K562 (cell line): Measurements from ENCODE around the gene MDK. TPM values are rescaled to one million over a fixed set of nuclear protein-coding genes. Genes with fewer than 3 reads are reported as not detected.

ENCODE experiments used
- ATAC-seq: fragments of 200-7000 bp; cut with Tn5 transposase; 3 replicates; pipeline ENCODE4 v1.9.1; 2020; ENCODE audit warnings: moderate library complexity
- BruUV-seq: library from RNA; stranded (reverse); fragments of 400-500 nt; replicated peaks from 2 replicates; lab custom pipeline; 2021; lab: Mats Ljungman, UMichigan
- CTCF ChIA-PET: fragments of 300-600 bp; formaldehyde crosslinking; extraction: SDS; loops from one replicate; lab custom pipeline; 2021; ENCODE audit warnings: low intra/inter-chr PET ratio; lab: Yijun Ruan, JAX
- POLR2A ChIA-PET: fragments of 300-600, 350-650 bp; sonication (Branson Sonifier 250); formaldehyde crosslinking; extraction: SDS; loops from one replicate; lab custom pipeline; 2021; ENCODE audit warnings: antibody characterized with exemption, inconsistent platforms; lab: Yijun Ruan, JAX
- DNase-seq, 4 experiments: peaks; one replicate each; pipeline versions ENCODE4 v3.0.0 to v3.0.0-alpha.2; 2011 to 2018; ENCODE audit warnings: low spot score in 3 of 4, mixed read lengths in 3 of 4; ENCODE audit errors: extremely low read depth in 1 of 4
- FAIRE-seq: peaks from 2 replicates; lab custom pipeline; 2011; peaks lifted over from hg19 to GRCh38; lab: Jason Lieb, UNC
- H2AFZ ChIP-seq: 2 replicates; pipeline ENCODE4 v1.6.0; 2011; ENCODE audit warnings: low read depth, low read length, control low read depth, inconsistent platforms
- H3K27ac ChIP-seq: fragments of 200-600 bp; 3 replicates; pipeline ENCODE4 v1.8.0; 2011; ENCODE audit warnings: low read depth, mild to moderate bottlenecking, control low read depth, inconsistent platforms, low read length, moderate library complexity, mixed read lengths; ENCODE audit errors: extremely low read depth
- H3K27me3 ChIP-seq, 2 experiments: fragments of 300-600 bp in 1 of 2; 2 replicates in 1 of 2; 3 replicates in 1 of 2; pipeline versions ENCODE4 v1.6.0 to v1.8.0; 2011; ENCODE audit warnings: inconsistent platforms in 2 of 2, low read length in 2 of 2, mild to moderate bottlenecking in 1 of 2, mixed read lengths in 1 of 2, moderate library complexity in 1 of 2; ENCODE audit not compliant: control insufficient read depth in 2 of 2, insufficient read depth in 2 of 2
- H3K36me3 ChIP-seq: fragments of 300-600 bp; 3 replicates; pipeline ENCODE4 v1.8.0; 2011; ENCODE audit warnings: mild to moderate bottlenecking, low read length, inconsistent platforms; ENCODE audit not compliant: control insufficient read depth, insufficient read depth
- H3K4me1 ChIP-seq, 2 experiments: fragments of 200-600 bp in 1 of 2; replicated peaks in 1 of 2; 2 replicates in 1 of 2; 3 replicates in 1 of 2; pipeline versions ENCODE4 v1.5.1 to v1.8.0; 2011; ENCODE audit warnings: inconsistent platforms in 2 of 2, low read length in 2 of 2, mild to moderate bottlenecking in 1 of 2, mixed read lengths in 1 of 2, moderate library complexity in 1 of 2; ENCODE audit not compliant: control insufficient read depth in 2 of 2, insufficient read depth in 2 of 2
- H3K4me2 ChIP-seq: 2 replicates; pipeline ENCODE4 v1.6.1; 2011; ENCODE audit warnings: low read length, control low read depth, inconsistent platforms, mixed read lengths; ENCODE audit not compliant: insufficient read depth
- H3K4me3 ChIP-seq: fragments of 200-600 bp; sonication (generic), shearing (Covaris generic); 2 replicates; pipeline ENCODE4 v1.5.1; 2016; ENCODE audit warnings: control low read depth, inconsistent platforms
- H3K79me2 ChIP-seq: fragments of 200-600 bp; 3 replicates; pipeline ENCODE4 v1.8.0; 2011; ENCODE audit warnings: low read length, inconsistent platforms; ENCODE audit not compliant: control insufficient read depth, insufficient read depth
- H3K9ac ChIP-seq, 2 experiments: 2 replicates each; pipeline versions ENCODE4 v1.6.0 to v1.6.1; 2011; ENCODE audit warnings: low read depth in 2 of 2, low read length in 2 of 2, control low read depth in 1 of 2, inconsistent platforms in 1 of 2, mild to moderate bottlenecking in 1 of 2, mixed read lengths in 1 of 2; ENCODE audit not compliant: insufficient read depth in 1 of 2
- H3K9me1 ChIP-seq: one replicate; pipeline ENCODE4 v1.6.0; 2011; ENCODE audit warnings: inconsistent platforms, mild to moderate bottlenecking, low read length, moderate library complexity; ENCODE audit not compliant: control insufficient read depth, insufficient read depth
- H3K9me3 ChIP-seq: replicated peaks from 2 replicates; pipeline ENCODE4 v1.5.1; 2011; ENCODE audit warnings: low read depth, low read length, inconsistent platforms; ENCODE audit not compliant: control insufficient read depth, insufficient read depth
- H4K20me1 ChIP-seq: replicated peaks from 2 replicates; pipeline ENCODE4 v1.6.1; 2011; ENCODE audit warnings: low read length, inconsistent platforms, mixed read lengths; ENCODE audit not compliant: control insufficient read depth, insufficient read depth
- CHCHD3 ChIP-seq: fragments of 250-450 bp; sonication (Bioruptor Pico); IDR thresholded peaks from 2 replicates; pipeline ENCODE4 v2.1.2; 2022; ENCODE audit warnings: mild to moderate bottlenecking
- DEAF1 ChIP-seq: fragments of 450-650 bp; formaldehyde crosslinking; IDR thresholded peaks from 2 replicates; pipeline ENCODE4 v1.4.0; 2020; ENCODE audit warnings: mild to moderate bottlenecking, moderate library complexity
- FOXJ2 ChIP-seq: fragments of 200-800 bp; sonication (Bioruptor generic); IDR thresholded peaks from 2 replicates; pipeline ENCODE4 v1.6.1; 2016; ENCODE audit warnings: missing genetic modification characterization, missing compliant biosample characterization
- GABPA ChIP-seq: fragments of 200-800 bp; sonication (Bioruptor generic); conservative IDR thresholded peaks from 2 replicates; pipeline ENCODE4 v1.6.1; 2016; ENCODE audit warnings: low read depth, missing genetic modification characterization, missing compliant biosample characterization
- HDAC1 ChIP-seq, 2 experiments: fragments of 450-650 bp; IDR thresholded peaks; 2 replicates each; pipeline ENCODE4 v1.6.1; 2016 to 2017; ENCODE audit warnings: inconsistent platforms in 1 of 2, mild to moderate bottlenecking in 1 of 2, moderate library complexity in 1 of 2
- POLR2G ChIP-seq: fragments of 200-400 bp; formaldehyde crosslinking; IDR thresholded peaks from 2 replicates; pipeline ENCODE4 v1.6.1; 2017; ENCODE audit warnings: low read depth, mild to moderate bottlenecking, antibody characterized with exemption, low read length, moderate library complexity
- RBBP5 ChIP-seq: fragments of 200-600 bp; sonication (generic); IDR thresholded peaks from 2 replicates; pipeline ENCODE4 v1.6.1; 2012; ENCODE audit warnings: borderline replicate concordance, mild to moderate bottlenecking, low read length, control low read depth, inconsistent platforms; ENCODE audit not compliant: insufficient read depth, poor library complexity, severe bottlenecking
- SAFB2 ChIP-seq: fragments of 200-400 bp; formaldehyde crosslinking; IDR thresholded peaks from 2 replicates; pipeline ENCODE4 v1.6.1; 2018; ENCODE audit warnings: borderline replicate concordance, low read length, low read depth, moderate library complexity; ENCODE audit not compliant: severe bottlenecking
- SNIP1 ChIP-seq: fragments of 450-650 bp; IDR thresholded peaks from 2 replicates; pipeline ENCODE4 v1.7.1; 2017; ENCODE audit warnings: low read depth, mild to moderate bottlenecking
- STAT5B ChIP-seq: fragments of 250-450 bp; sonication (Bioruptor Pico); IDR thresholded peaks from 2 replicates; pipeline ENCODE4 v1.8.0; 2021; ENCODE audit warnings: mild to moderate bottlenecking, inconsistent platforms
- THRB ChIP-seq: fragments of 450-650 bp; formaldehyde crosslinking; conservative IDR thresholded peaks from 2 replicates; pipeline ENCODE4 v1.4.0; 2022; ENCODE audit warnings: mild to moderate bottlenecking, missing genetic modification characterization
- ZBTB9 ChIP-seq: fragments of 450-650 bp; formaldehyde crosslinking; IDR thresholded peaks from 2 replicates; pipeline ENCODE4 v1.4.0; 2020; ENCODE audit warnings: mild to moderate bottlenecking, moderate library complexity
- ZNF3 ChIP-seq: fragments of 250-450 bp; sonication (Bioruptor Pico); IDR thresholded peaks from 2 replicates; pipeline ENCODE4 v1.5.0; 2021; ENCODE audit warnings: mild to moderate bottlenecking, moderate library complexity
- WGBS: fragments of 100-300 bp; shearing (Covaris generic); methylation state at CpG from one replicate; pipeline ENCODE4 v1.1.6; 2016; ENCODE audit warnings: low coverage, mixed read lengths; ENCODE audit not compliant: insufficient coverage; ENCODE audit errors: missing lambda C conversion rate; 5-methylcytosine and 5-hydroxymethylcytosine counted together
- in situ Hi-C: fragments of 300-500 bp; cut with MboI; formaldehyde crosslinking; loops from 4 replicates; pipeline ENCODE4 v1.15.0; 2018; ENCODE audit warnings: inconsistent platforms, mixed read lengths
- intact Hi-C: fragments of 100-400 bp; cut with micrococcal nuclease; formaldehyde crosslinking; loops from 2 replicates; pipeline ENCODE4 v1.14.2; 2022
- polyA plus RNA-seq, 8 experiments: library from polyadenylated mRNA; depleted of rRNA in 4 of 8; stranded (reverse) in 5 of 8; unstranded in 3 of 8; fragments of >200 nt; fragmentation: Nextera tagmentation in 2 of 8; fragmentation: Illumina TruSeq in 1 of 8; extraction: Ambion mirVana in 2 of 8; extraction: Trizol in 1 of 8; gene quantifications; 2 replicates each; pipeline versions ENCODE4 v1.2.1 to v1.2.3, GENCODE V29; 2011 to 2014; ENCODE audit warnings: inconsistent platforms in 1 of 8, missing spikeins in 1 of 8
- total RNA-seq, 7 experiments: library from RNA; depleted of rRNA in 6 of 7; stranded (reverse); fragments of >200 nt in 6 of 7; fragmentation: Illumina TruSeq in 2 of 7; extraction: Trizol in 2 of 7; gene quantifications; 2 replicates each; pipeline versions ENCODE4 v1.2.1 to v1.2.3, GENCODE V29; 2011 to 2021; ENCODE audit warnings: low replicate concordance in 1 of 7

MDK gene
- total and polyA plus RNA-seq, 9 of the 15 experiments (the other 6 are each of a cell fraction or from before 2014, with no cell fraction given): 20.7 to 700 (median 350) TPM

- 0 out of 2 replicates have a peak, but pooled peaks have one; percentile 1 for TF ChIP-seq ZBTB9 (CRISPR knock-in tag)
- TF ChIP-seq GABPA: 0 out of 2 replicates have a peak, but pooled peaks have one; percentile 2
- TF ChIP-seq POLR2G: peak; percentile 60
- TF ChIP-seq HDAC1 (IDR thresholded peaks at IDR 0.05): 0 out of 4 replicates have a peak, but pooled peaks of 1 of the 2 experiments have one; percentile 12
These were observed 1.8 kb upstream of the MDK start (continued) for GRCh38 chr11:46379482-46380293.

GRCh38 chr11:46380340-46381047, 975 bp upstream of the MDK start:
- FAIRE-seq (peak; percentile 87), DNase-seq (peak; percentile 86 to 90 (median 88)), ATAC-seq (peak; percentile 62)
- BruUV-seq: no TSS peak
- Histone ChIP-seq H3K27ac (peak overlapping the region; percentile 96), H2AFZ (peak overlapping the region; percentile 82), H3K9me1 (peaks cover 7% of the 10 kb centered on the region), H3K9me3 (no peaks in the 10 kb centered on the region), H3K79me2 (peaks cover 16% of the 10 kb centered on the region), H3K9ac (peak overlapping the region; percentile 87 to 94), H3K4me2 (peak overlapping the region; percentile 76), H3K27me3 (no peaks in the 10 kb centered on the region), H4K20me1 (no peaks in the 10 kb centered on the region; the same call in 1 of the 2 replicates), H3K36me3 (peaks cover 52% of the 10 kb centered on the region; the same call in 2 of the 3 replicates), H3K4me1 (peaks cover 25 to 66% of the 10 kb centered on the region in 2 experiments), H3K4me3 (peak overlapping the region; percentile 75)
- ChIA-PET POLR2A (interaction anchor here (0.6 to 2.3 kb wide), 6 partner anchors 9 to 137 kb away, joined by 3 to 10 read pairs (median 3); no protein-coding TSS in a partner anchor), CTCF (interaction anchor here (0.6 kb wide), 1 partner anchor 132 kb away, joined by 4 read pairs; no protein-coding TSS in a partner anchor)
- in situ Hi-C loops: no loop called here
- intact Hi-C loops: loop anchor here (2.0 to 5.0 kb wide), 2 partner anchors 28 to 133 kb away; no protein-coding TSS in a partner anchor
- 0% methylated on average over 10 of the region's 45 CpGs for whole genome bisulfite sequencing
- TF ChIP-seq FOXJ2 (tag) (no peak), RBBP5 (no peak), DEAF1 (CRISPR knock-in tag) (no peak), STAT5B (CRISPR knock-in tag) (no peak), SAFB2 (no peak), SNIP1 (no peak), THRB (CRISPR knock-in tag) (no peak), ZNF3 (no peak), CHCHD3 (no peak)
